Endothelial cell of hepatic sinusoid (primary cell): Measurements from ENCODE around the gene VPS8.

Experiments
- in situ Hi-C: cut with HindIII; loops from 2 replicates; pipeline ENCODE4 v1.10.0; 2017; ENCODE audit warnings: low sequenced_read_pairs

Gene VPS8

GRCh38 chr3:185042312-185043050 is 230.5 kb downstream of the VPS8 start:
- in situ Hi-C loops, result no loop called here

- in situ Hi-C loops, result no loop called here
Observed at GRCh38 chr3:185046164-185046515, 234.2 kb downstream of the VPS8 start.

GRCh38 chr3:185046603-185047002 is 234.6 kb downstream of the VPS8 start:
- in situ Hi-C loops, result no loop called here

GRCh38 chr3:185049710-185050109 is 237.7 kb downstream of the VPS8 start:
- in situ Hi-C loops, result no loop called here

GRCh38 chr3:185051801-185052200 is 239.8 kb downstream of the VPS8 start:
- in situ Hi-C loops, result no loop called here

GRCh38 chr3:185052631-185053030 is 240.7 kb downstream of the VPS8 start:
- in situ Hi-C loops, result no loop called here

- in situ Hi-C loops, result no loop called here
Observed at GRCh38 chr3:185056908-185057307, 244.9 kb downstream of the VPS8 start.

GRCh38 chr3:185057829-185058228 is 245.9 kb downstream of the VPS8 start:
- in situ Hi-C loops, result no loop called here

GRCh38 chr3:185058796-185059195 is 246.8 kb downstream of the VPS8 start:
- in situ Hi-C loops, result no loop called here

GRCh38 chr3:185059766-185060165 is 247.8 kb downstream of the VPS8 start:
- in situ Hi-C loops, result no loop called here

- in situ Hi-C loops, result no loop called here
Observed at GRCh38 chr3:185060655-185061054, 248.7 kb downstream of the VPS8 start.

- in situ Hi-C loops, result no loop called here
Observed at GRCh38 chr3:185062191-185062590, 250.2 kb downstream of the VPS8 start.

- in situ Hi-C loops, result no loop called here
Observed at GRCh38 chr3:185063431-185063830, 251.5 kb downstream of the VPS8 start.

- in situ Hi-C loops, result no loop called here
Observed at GRCh38 chr3:185065059-185065458, 253.1 kb downstream of the VPS8 start.

GRCh38 chr3:185066251-185066650 is 254.3 kb downstream of the VPS8 start:
- in situ Hi-C loops, result no loop called here

- in situ Hi-C loops, result no loop called here
Observed at GRCh38 chr3:185067173-185067572, 255.2 kb downstream of the VPS8 start.

GRCh38 chr3:185069037-185070030 is 257.4 kb downstream of the VPS8 start:
- in situ Hi-C loops, result no loop called here

GRCh38 chr3:185070491-185071286 is 258.7 kb downstream of the VPS8 start:
- in situ Hi-C loops, result no loop called here

GRCh38 chr3:185071287-185071800 is 259.4 kb downstream of the VPS8 start:
- in situ Hi-C loops, result no loop called here

GRCh38 chr3:185075547-185075946 is 263.6 kb downstream of the VPS8 start:
- in situ Hi-C loops, result loop anchor here (5.0 kb wide), 1 partner anchor 48 kb away; no protein-coding TSS in a partner anchor

- in situ Hi-C loops, result loop anchor here (5.0 kb wide), 1 partner anchor 49 kb away; no protein-coding TSS in a partner anchor
Observed at GRCh38 chr3:185076219-185076618, 264.3 kb downstream of the VPS8 start.
